ENCODE data around the gene DNAH17. TPM values are rescaled to one million over a fixed set of nuclear protein-coding genes. Genes with fewer than 3 reads are reported as not detected.
A peak's percentile ranks its signal among the peaks of the same experiment; 100 is the strongest.

Gene DNAH17
- total and polyA plus RNA-seq, 2 experiments from 2014 or later: 1.7 TPM; not detected in 1

GRCh38 chr17:78416791-78417530, 160.2 kb downstream of the DNAH17 start:
- peaks cover 61% of the 10 kb centered on the region for H3K4me1 ChIP-seq (ENCODE audit: low read depth)
- peak overlapping the region; percentile 65 for H3K27ac ChIP-seq

GRCh38 chr17:78415821-78416711, 161.1 kb downstream of the DNAH17 start:
- Histone ChIP-seq H3K27ac (peak overlapping the region; percentile 65), H3K36me3 (peaks cover 5% of the 10 kb centered on the region), H3K4me1 (ENCODE audit: low read depth) (peaks cover 61% of the 10 kb centered on the region)

More at GRCh38 chr17:78416791-78417530, 160.2 kb downstream of the DNAH17 start:
- peak in 1 of 2 donors; percentile 79 for DNase-seq (ENCODE audit: low read depth in 1 of 2, low spot score in 1 of 2)
- H3K27me3 ChIP-seq: no peaks in the 10 kb centered on the region
- no peak overlapping the region for H3K4me3 ChIP-seq
- no peaks in the 10 kb centered on the region for H3K9me3 ChIP-seq (ENCODE audit: low read depth)
- TF ChIP-seq CTCF (IDR thresholded peaks at IDR 0.05; ENCODE audit: low read depth, low read length): no peak
- H3K36me3 ChIP-seq: peaks cover 5% of the 10 kb centered on the region

GRCh38 chr17:78414178-78415162, 162.7 kb downstream of the DNAH17 start:
- DNase-seq (ENCODE audit: low read depth in 1 of 2, low spot score in 1 of 2): no peak
- H3K27ac ChIP-seq: peak overlapping the region; percentile 85
- H3K36me3 ChIP-seq: peaks cover under 1% of the 10 kb centered on the region
- H3K27me3 ChIP-seq: no peaks in the 10 kb centered on the region
- no peak overlapping the region for H3K4me3 ChIP-seq
- no peak for TF ChIP-seq CTCF (IDR thresholded peaks at IDR 0.05; ENCODE audit: low read depth, low read length)
- H3K4me1 ChIP-seq (ENCODE audit: low read depth): peaks cover 60% of the 10 kb centered on the region
- H3K9me3 ChIP-seq (ENCODE audit: low read depth): no peaks in the 10 kb centered on the region

More at GRCh38 chr17:78415821-78416711, 161.1 kb downstream of the DNAH17 start:
- no peak for TF ChIP-seq CTCF (IDR thresholded peaks at IDR 0.05; ENCODE audit: low read depth, low read length)
- H3K9me3 ChIP-seq (ENCODE audit: low read depth): no peaks in the 10 kb centered on the region
- DNase-seq (ENCODE audit: low read depth in 1 of 2, low spot score in 1 of 2): peak in 1 of 2 donors; percentile 58
- H3K4me3 ChIP-seq: no peak overlapping the region
- H3K27me3 ChIP-seq: no peaks in the 10 kb centered on the region

- no peaks in the 10 kb centered on the region for H3K36me3 ChIP-seq
- DNase-seq (ENCODE audit: low read depth in 1 of 2, low spot score in 1 of 2): peak; percentile 27 to 36
- no peaks in the 10 kb centered on the region for H3K27me3 ChIP-seq
Measured at GRCh38 chr17:78412403-78412802, 164.8 kb downstream of the DNAH17 start.

More at GRCh38 chr17:78412403-78412802, 164.8 kb downstream of the DNAH17 start:
- H3K9me3 ChIP-seq (ENCODE audit: low read depth): no peaks in the 10 kb centered on the region
- no peak overlapping the region for H3K4me3 ChIP-seq
- H3K27ac ChIP-seq: peak overlapping the region; percentile 85
- TF ChIP-seq CTCF (IDR thresholded peaks at IDR 0.05; ENCODE audit: low read depth, low read length): peak; percentile 45
- H3K4me1 ChIP-seq (ENCODE audit: low read depth): peaks cover 73% of the 10 kb centered on the region

All from cardiac muscle cell (in vitro differentiated cells and primary cell).